WTC11 (cell line): Measurements from ENCODE around the gene GFY.
"Not testable (repeated sequence)": the region's sequence is repeated elsewhere in the genome, so short reads cannot be mapped to it uniquely, and the experiment has no call there.

Experiments
- NR1H2 ChIP-seq: sonication (generic); formaldehyde crosslinking; IDR thresholded peaks from 2 replicates; pipeline ENCODE4 v1.9.0; 2021; ENCODE audit warnings: mild to moderate bottlenecking, moderate library complexity, missing genetic modification reagents
- NR2C2 ChIP-seq: sonication (generic); formaldehyde crosslinking; IDR thresholded peaks from 2 replicates; pipeline ENCODE4 v1.8.0; 2022; ENCODE audit warnings: mild to moderate bottlenecking, missing genetic modification reagents
- SOX15 ChIP-seq: fragments of 250-450 bp; sonication (Bioruptor Pico); IDR thresholded peaks from 2 replicates; pipeline ENCODE4 v1.9.0; 2021; ENCODE audit warnings: mild to moderate bottlenecking
- TF ChIP-seq, protein P1 (sequence below): fragments of 200-600 bp; IDR thresholded peaks from 2 replicates; pipeline ENCODE4 v1.8.0; 2022; ENCODE audit warnings: antibody characterized with exemption
- TF ChIP-seq, protein P2 (sequence below): sonication (generic); formaldehyde crosslinking; IDR thresholded peaks from 2 replicates; pipeline ENCODE4 v1.8.1; 2022; ENCODE audit warnings: low read depth, mild to moderate bottlenecking, moderate library complexity, missing genetic modification reagents, borderline replicate concordance

DNA sequence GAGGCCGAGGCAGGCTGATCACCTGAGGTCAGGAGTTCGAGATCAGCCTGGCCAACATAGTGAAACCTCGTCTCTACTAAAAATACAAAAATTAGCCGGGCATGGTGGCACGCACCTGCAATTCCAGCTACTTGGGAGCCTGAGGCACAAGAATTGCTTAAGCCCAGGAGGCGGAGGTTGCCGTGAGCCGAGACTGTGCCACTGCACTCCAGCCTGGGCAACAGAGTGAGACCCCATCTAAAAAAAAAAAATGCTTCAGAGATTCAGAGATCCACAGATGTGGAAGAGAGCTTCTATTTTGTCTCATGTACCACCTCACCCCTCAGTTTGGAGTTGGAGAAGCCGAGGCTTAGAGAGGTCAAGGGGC is 48.3 kb downstream of the GFY start:
- not testable (repeated sequence) for TF ChIP-seq NR2C2; NR1H2 (CRISPR knock-in tag); SOX15
- TF ChIP-seq, protein P1, sequence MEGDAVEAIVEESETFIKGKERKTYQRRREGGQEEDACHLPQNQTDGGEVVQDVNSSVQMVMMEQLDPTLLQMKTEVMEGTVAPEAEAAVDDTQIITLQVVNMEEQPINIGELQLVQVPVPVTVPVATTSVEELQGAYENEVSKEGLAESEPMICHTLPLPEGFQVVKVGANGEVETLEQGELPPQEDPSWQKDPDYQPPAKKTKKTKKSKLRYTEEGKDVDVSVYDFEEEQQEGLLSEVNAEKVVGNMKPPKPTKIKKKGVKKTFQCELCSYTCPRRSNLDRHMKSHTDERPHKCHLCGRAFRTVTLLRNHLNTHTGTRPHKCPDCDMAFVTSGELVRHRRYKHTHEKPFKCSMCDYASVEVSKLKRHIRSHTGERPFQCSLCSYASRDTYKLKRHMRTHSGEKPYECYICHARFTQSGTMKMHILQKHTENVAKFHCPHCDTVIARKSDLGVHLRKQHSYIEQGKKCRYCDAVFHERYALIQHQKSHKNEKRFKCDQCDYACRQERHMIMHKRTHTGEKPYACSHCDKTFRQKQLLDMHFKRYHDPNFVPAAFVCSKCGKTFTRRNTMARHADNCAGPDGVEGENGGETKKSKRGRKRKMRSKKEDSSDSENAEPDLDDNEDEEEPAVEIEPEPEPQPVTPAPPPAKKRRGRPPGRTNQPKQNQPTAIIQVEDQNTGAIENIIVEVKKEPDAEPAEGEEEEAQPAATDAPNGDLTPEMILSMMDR = not testable (repeated sequence)
- TF ChIP-seq, protein P2, sequence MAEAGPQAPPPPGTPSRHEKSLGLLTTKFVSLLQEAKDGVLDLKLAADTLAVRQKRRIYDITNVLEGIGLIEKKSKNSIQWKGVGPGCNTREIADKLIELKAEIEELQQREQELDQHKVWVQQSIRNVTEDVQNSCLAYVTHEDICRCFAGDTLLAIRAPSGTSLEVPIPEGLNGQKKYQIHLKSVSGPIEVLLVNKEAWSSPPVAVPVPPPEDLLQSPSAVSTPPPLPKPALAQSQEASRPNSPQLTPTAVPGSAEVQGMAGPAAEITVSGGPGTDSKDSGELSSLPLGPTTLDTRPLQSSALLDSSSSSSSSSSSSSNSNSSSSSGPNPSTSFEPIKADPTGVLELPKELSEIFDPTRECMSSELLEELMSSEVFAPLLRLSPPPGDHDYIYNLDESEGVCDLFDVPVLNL (CRISPR knock-in tag) = not testable (repeated sequence)
